Measurements from ENCODE around the gene EZH2. TPM values are rescaled to one million over a fixed set of nuclear protein-coding genes. Genes with fewer than 3 reads are reported as not detected.

Gene EZH2
- total RNA-seq, 6 experiments from 2014 or later: 1.2 to 4.2 (median 1.9) TPM

- 72% methylated on average over 3 of the region's 3 CpGs for WGBS (ENCODE audit: insufficient coverage, low coverage, low lambda C conversion rate, missing lambda C conversion rate)
- DNase-seq (no peak), ATAC-seq (no peak)
- H3K4me1 ChIP-seq: peaks cover 0 to 3% (median 0%) of the 10 kb centered on the region in 4 donors
- H3K9me3 ChIP-seq: no peaks in the 10 kb centered on the region
- H3K27ac ChIP-seq: no peak overlapping the region
- intact Hi-C loops (cut with DNase I): no loop called here
- no peaks in the 10 kb centered on the region for H3K36me3 ChIP-seq
- TF ChIP-seq, protein P1, sequence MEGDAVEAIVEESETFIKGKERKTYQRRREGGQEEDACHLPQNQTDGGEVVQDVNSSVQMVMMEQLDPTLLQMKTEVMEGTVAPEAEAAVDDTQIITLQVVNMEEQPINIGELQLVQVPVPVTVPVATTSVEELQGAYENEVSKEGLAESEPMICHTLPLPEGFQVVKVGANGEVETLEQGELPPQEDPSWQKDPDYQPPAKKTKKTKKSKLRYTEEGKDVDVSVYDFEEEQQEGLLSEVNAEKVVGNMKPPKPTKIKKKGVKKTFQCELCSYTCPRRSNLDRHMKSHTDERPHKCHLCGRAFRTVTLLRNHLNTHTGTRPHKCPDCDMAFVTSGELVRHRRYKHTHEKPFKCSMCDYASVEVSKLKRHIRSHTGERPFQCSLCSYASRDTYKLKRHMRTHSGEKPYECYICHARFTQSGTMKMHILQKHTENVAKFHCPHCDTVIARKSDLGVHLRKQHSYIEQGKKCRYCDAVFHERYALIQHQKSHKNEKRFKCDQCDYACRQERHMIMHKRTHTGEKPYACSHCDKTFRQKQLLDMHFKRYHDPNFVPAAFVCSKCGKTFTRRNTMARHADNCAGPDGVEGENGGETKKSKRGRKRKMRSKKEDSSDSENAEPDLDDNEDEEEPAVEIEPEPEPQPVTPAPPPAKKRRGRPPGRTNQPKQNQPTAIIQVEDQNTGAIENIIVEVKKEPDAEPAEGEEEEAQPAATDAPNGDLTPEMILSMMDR (IDR thresholded peaks at IDR 0.05): no peak
- TF ChIP-seq POLR2A (IDR thresholded peaks at IDR 0.05): no peak
- H3K4me3 ChIP-seq: no peak overlapping the region
- H3K27me3 ChIP-seq: no peaks in the 10 kb centered on the region
Observed at GRCh38 chr7:148862481-148862880, 21.6 kb downstream of the EZH2 start.

DNA sequence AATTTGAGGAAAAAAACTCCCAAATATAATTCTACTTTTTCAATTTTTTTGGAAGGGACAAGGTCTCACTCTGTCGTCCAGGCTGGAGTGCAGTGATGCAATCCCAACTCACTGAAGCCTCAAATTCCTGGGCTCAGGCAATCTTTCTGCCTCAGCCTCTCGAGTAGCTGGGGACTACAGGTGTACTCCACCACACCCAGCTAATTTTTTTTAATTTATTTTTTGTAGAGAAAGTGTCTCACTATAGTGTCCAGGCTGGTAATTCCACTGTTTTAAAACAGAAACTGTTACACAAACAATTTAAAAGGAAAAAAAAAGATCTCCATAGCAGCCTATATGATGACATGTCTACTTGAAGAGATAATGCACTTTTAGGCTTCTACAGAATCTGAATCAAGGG, 25.6 kb downstream of the EZH2 start:
- 79% methylated on average over 2 of the region's 2 CpGs for WGBS (ENCODE audit: insufficient coverage, low coverage, low lambda C conversion rate, missing lambda C conversion rate)
- TF ChIP-seq POLR2A (IDR thresholded peaks at IDR 0.05): no peak
- TF ChIP-seq, protein P1 (IDR thresholded peaks at IDR 0.05): no peak
- Histone ChIP-seq H3K4me3 (no peak overlapping the region), H3K27me3 (no peaks in the 10 kb centered on the region), H3K4me1 (no peaks in the 10 kb centered on the region), H3K9me3 (no peaks in the 10 kb centered on the region), H3K36me3 (no peaks in the 10 kb centered on the region), H3K27ac (no peak overlapping the region)
- ATAC-seq: no peak
- no peak for DNase-seq
- intact Hi-C loops (cut with DNase I): no loop called here

DNA sequence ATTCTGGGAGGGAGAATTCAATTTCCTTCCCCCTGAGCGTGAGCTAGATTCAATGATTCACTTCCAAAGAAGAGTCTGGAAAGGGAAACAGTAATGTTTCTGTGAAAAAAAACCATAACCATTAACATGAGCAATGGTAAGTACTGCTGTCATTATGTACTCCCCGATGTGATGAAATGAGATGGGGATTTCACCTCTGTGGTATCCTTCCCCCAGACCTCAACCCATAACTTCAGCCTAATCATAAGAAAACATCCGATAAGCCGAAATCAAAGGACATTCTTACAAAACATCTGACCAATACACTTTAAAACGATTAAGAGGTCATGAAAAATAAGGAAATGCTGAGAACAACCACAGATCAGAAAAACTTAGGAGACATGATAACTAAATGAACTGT, 27.2 kb downstream of the EZH2 start:
- Histone ChIP-seq H3K4me1 (no peaks in the 10 kb centered on the region), H3K27me3 (no peaks in the 10 kb centered on the region), H3K4me3 (no peak overlapping the region), H3K27ac (no peak overlapping the region), H3K36me3 (no peaks in the 10 kb centered on the region), H3K9me3 (no peaks in the 10 kb centered on the region)
- ATAC-seq (no peak), DNase-seq (no peak)
- TF ChIP-seq, protein P1 (IDR thresholded peaks at IDR 0.05): no peak
- no peak for TF ChIP-seq POLR2A (IDR thresholded peaks at IDR 0.05)
- intact Hi-C loops (cut with DNase I): no loop called here
- WGBS (ENCODE audit: insufficient coverage, low coverage, low lambda C conversion rate, missing lambda C conversion rate): 59% methylated on average over 5 of the region's 5 CpGs

GRCh38 chr7:148856578-148856881, 27.6 kb downstream of the EZH2 start:
- Histone ChIP-seq H3K4me3 (no peak overlapping the region), H3K4me1 (no peaks in the 10 kb centered on the region), H3K9me3 (no peaks in the 10 kb centered on the region), H3K36me3 (no peaks in the 10 kb centered on the region), H3K27me3 (no peaks in the 10 kb centered on the region), H3K27ac (no peak overlapping the region)
- no peak for DNase-seq
- WGBS (ENCODE audit: insufficient coverage, low coverage, low lambda C conversion rate, missing lambda C conversion rate): 63% methylated on average over 2 of the region's 2 CpGs
- ATAC-seq: no peak
- intact Hi-C loops (cut with DNase I): no loop called here
- TF ChIP-seq, protein P1 (IDR thresholded peaks at IDR 0.05): no peak
- TF ChIP-seq POLR2A (IDR thresholded peaks at IDR 0.05): no peak

GRCh38 chr7:148854983-148855382, 29.1 kb downstream of the EZH2 start:
- ATAC-seq: no peak
- DNase-seq: no peak
- H3K27ac ChIP-seq: no peak overlapping the region
- intact Hi-C loops (cut with DNase I): no loop called here
- H3K4me3 ChIP-seq: no peak overlapping the region
- WGBS (ENCODE audit: insufficient coverage, low coverage, low lambda C conversion rate, missing lambda C conversion rate): 100% methylated on average over 1 of the region's 1 CpG
- no peaks in the 10 kb centered on the region for H3K4me1 ChIP-seq
- no peaks in the 10 kb centered on the region for H3K9me3 ChIP-seq
- no peaks in the 10 kb centered on the region for H3K36me3 ChIP-seq
- H3K27me3 ChIP-seq: no peaks in the 10 kb centered on the region
- no peak for TF ChIP-seq POLR2A (IDR thresholded peaks at IDR 0.05)
- TF ChIP-seq, protein P1 (IDR thresholded peaks at IDR 0.05): no peak

All from right lobe of liver (tissue), 6 donors.